Tibial nerve (tissue), 4 donors: ENCODE data around the gene MDK.

Source experiments
- CTCF ChIP-seq, 5 experiments: fragments of 200-600 bp in 3 of 5; fragments of 450-650 bp in 2 of 5; sonication (generic) in 3 of 5; IDR thresholded peaks; one replicate each; pipeline ENCODE4 v1.5.1; 2016 to 2019; ENCODE audit warnings: antibody characterized with exemption in 5 of 5, mild to moderate bottlenecking in 3 of 5, moderate library complexity in 2 of 5
- EP300 ChIP-seq, 2 donors: sonication (generic); formaldehyde crosslinking; IDR thresholded peaks; one replicate each; pipeline ENCODE4 v1.6.1; 2017; ENCODE audit warnings: antibody characterized with exemption in 2 of 2, mild to moderate bottlenecking in 1 of 2
- POLR2A ChIP-seq, 2 donors: fragments of 450-650 bp; IDR thresholded peaks; one replicate each; pipeline ENCODE4 v1.6.1; 2017; ENCODE audit warnings: antibody characterized with exemption in 2 of 2, mild to moderate bottlenecking in 2 of 2, moderate library complexity in 2 of 2

DNA sequence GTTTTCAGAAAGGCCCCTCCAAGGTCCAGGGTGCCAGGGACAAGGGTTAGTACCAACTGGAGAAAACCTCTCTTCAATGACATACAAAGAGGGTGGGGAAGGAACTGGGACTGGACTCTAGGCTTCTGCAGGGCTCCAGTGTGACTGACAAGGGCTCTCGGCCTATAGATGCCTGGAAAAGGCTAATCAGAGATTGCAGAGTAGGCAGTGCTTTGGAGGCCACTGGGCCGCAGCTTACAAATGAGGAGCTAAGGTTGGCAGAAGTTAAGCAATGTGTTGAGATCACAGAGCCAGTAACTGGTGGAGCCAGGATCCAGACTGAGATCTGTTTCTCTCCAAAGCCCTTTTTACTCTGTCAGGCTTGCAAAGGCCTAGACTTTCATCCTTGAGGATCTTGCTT is 41.7 kb upstream of the MDK start:
- TF ChIP-seq CTCF (IDR thresholded peaks at IDR 0.05) (no peak), EP300 (IDR thresholded peaks at IDR 0.05) (no peak), POLR2A (IDR thresholded peaks at IDR 0.05) (no peak)
